NCI-H460 (cell line): Measurements from ENCODE around the gene HBD. TPM values are rescaled to one million over a fixed set of nuclear protein-coding genes. Genes with fewer than 3 reads are reported as not detected.

ENCODE experiments used
- DNase-seq: peaks from one replicate; pipeline ENCODE4 v3.0.0-alpha.2; 2016; ENCODE audit warnings: low read depth; ENCODE audit errors: extremely low read depth
- total RNA-seq: library from RNA; depleted of rRNA; stranded (reverse); fragments of >200 nt; shearing (Covaris generic); gene quantifications from 2 replicates; pipeline ENCODE4 v1.2.3, GENCODE V29; 2014

HBD gene
- total RNA-seq, 1 experiment from 2014 or later = not detected

DNA sequence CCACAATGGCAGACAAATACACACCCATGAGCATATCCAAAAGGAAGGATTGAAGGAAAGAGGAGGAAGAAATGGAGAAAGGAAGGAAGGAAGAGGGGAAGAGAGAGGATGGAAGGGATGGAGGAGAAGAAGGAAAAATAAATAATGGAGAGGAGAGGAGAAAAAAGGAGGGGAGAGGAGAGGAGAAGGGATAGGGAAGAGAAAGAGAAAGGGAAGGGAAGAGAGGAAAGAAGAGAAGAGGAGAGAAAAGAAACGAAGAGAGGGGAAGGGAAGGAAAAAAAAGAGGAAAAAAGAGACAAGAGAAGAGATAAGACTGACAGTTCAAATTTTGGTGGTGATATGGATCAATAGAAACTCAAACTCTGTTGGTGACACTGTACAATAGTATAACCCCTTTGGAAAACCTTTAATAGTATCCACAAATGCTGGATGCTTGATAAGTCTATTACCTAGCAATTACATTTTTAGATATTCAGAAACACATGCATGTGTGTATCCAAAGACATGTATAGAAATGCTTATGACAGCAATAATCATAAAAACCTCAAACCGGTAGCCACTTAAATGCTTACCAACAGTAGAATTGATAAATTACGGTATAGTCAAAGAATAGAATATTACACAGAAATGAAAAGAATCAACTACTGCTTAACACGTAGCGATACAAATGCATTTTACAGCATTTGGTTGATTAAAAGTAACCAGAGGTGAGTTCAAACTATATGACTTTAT is 1.2 kb upstream of the HBD start:
- no peak for DNase-seq

DNA sequence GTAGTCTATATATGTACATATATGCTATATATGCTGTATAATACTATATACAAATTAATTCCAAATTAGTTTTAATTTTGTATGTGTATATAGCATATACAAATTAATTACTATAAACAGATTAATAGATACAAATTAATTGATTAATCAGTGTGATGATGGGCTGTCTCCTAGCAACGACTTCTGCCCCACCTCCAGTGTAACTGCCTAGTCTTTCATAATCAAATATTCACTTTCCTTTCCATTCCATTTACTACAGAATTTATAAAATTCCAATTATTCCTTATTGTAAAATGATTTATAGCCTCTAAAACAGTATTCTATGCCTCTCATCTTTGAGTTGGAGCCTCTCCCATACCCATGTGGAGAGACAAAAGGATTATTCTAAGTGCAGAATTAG is 976 bp downstream of the HBD start:
- DNase-seq = no peak

DNA sequence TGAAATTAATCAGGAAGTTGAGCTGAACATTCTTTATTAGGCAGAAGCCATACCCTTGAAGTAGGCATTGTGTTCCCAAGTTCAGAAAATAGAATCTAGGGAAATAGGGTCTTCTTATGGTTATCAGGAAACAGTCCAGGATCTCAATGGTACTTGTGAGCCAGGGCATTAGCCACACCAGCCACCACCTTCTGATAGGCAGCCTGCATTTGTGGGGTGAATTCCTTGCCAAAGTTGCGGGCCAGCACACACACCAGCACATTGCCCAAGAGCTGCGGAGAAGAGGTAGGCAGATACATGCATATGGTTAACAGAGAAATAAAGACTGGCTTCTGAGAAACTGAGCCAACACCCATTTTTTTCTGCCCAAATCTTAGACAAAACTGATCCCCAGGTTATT is 1.5 kb downstream of the HBD start:
- no peak for DNase-seq

DNA sequence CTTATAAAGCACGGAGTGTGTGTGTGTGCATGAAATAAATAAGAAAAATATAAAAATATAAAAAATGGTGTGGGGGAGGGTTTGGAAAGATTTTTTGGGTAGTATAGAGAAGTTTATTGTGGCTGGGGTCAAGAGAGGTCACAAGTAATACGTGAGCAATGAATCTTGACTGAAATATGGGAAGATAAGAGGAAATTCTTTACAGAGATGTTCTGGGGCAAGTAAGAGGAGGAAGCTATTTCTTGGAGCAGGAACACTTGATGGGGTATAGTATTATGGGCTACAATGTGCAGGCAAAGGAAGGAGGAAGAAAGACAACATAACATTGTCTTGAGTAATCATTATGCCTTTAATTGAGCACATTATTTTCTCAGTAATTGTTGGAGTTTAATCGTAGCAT is 2.1 kb downstream of the HBD start:
- no peak for DNase-seq

DNA sequence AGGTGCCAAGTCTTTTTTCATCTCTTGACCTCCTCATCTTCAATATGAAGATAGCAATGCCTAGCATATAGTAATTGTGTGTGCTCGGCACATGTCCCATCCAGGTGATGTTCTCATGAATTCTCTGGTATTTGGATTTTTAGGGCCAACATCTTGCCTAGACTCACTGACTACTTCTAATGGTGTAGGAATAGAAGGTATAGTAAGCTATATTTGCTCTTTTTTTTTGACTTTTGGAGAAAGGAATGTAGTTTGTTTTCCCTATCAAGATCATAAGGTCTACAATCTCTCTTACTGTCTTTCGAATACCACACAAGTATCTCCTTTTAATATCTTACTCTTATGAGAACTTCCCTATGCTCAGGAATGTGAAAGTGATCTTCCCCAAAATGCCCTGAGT is 3.2 kb downstream of the HBD start:
- no peak for DNase-seq

DNA sequence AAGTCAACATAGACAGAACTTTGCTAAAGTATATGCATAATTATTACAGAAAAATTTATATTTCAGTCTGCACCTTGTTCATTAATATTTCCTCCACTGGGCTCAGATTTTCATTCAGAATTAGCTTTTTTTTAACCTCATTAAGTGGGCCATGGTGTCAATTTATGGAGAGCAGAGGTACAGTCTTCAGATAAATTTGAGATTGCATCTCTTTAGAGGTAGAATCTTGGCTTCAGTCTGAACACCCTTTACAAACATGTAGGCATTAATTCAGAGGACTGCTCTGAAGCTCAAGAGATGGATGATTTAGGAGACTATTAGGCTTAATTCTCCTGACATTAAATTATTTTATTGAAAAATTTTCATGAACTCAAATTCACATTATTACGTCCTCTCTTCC is 4.0 kb downstream of the HBD start:
- no peak for DNase-seq

DNA sequence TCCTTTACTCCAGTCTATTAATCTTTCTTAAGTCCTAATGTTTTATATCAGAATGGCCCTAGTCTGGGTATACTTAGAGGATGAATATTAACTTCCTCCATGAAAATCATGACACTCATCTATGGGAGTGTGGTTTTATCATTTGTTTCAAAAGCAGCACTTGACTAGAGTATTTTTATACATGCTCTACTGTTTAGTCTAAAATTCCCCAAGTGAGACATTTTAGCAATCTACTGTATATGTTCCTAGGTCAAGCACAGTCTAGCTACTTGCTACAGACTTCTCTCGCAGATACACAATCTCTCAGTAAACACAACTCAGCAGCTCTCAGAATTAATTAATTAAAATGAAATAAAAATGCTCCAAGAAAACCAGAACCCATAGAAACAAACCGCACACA is 4.5 kb downstream of the HBD start:
- no peak for DNase-seq

DNA sequence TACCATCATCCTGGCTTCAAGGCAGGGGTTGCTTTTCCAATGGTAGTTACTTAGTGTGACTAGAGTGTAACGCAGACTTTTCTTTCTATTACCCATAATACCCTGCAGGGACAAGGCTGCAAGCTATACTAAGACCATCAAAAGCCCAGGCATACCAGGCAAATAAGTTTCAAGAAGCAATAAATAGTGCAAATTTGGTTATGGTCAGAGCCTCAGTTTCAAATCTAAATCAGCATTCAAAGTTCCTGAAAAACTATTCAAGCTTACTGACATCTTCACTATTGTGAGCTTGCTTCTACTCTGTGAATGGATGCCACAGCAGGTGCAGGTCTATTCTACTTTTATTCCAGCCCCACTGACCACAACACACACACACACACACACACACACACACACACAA is 4.9 kb downstream of the HBD start:
- DNase-seq = no peak

DNA sequence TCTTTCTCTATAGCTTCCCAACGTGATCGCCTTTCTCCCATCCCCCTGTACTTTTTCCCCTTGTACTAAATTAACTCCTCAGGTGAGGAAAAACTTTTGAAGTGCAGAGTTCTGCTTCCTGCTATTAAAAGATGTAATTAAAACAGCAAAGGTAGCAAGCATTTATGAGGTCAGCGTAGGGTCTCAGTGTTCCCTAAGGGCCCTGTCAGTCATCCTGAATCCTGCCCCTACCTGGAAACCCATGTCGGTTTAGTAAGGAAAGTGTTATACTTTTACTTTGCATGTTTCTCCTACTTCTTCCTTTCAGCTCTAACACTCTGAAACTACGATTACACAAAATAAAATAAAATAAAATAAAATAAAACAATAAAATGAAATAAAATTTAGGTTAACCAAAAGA is 6.2 kb downstream of the HBD start:
- DNase-seq = no peak

DNA sequence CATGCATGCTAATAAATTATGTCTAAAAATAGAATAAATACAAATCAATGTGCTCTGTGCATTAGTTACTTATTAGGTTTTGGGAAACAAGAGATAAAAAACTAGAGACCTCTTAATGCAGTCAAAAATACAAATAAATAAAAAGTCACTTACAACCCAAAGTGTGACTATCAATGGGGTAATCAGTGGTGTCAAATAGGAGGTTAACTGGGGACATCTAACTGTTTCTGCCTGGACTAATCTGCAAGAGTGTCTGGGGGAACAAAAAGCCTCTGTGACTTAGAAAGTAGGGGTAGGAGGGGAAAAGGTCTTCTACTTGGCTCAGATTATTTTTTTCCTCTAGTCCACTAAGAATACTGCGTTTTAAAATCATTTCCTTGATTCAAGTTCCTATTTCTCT is 6.6 kb downstream of the HBD start:
- DNase-seq = no peak

DNA sequence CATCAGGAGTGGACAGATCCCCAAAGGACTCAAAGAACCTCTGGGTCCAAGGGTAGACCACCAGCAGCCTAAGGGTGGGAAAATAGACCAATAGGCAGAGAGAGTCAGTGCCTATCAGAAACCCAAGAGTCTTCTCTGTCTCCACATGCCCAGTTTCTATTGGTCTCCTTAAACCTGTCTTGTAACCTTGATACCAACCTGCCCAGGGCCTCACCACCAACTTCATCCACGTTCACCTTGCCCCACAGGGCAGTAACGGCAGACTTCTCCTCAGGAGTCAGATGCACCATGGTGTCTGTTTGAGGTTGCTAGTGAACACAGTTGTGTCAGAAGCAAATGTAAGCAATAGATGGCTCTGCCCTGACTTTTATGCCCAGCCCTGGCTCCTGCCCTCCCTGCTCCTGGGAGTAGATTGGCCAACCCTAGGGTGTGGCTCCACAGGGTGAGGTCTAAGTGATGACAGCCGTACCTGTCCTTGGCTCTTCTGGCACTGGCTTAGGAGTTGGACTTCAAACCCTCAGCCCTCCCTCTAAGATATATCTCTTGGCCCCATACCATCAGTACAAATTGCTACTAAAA is 7.5 kb downstream of the HBD start, which contains the start of gene HBB:
TSS of gene HBB (minus strand) at position 340 of the 579 bp plus-strand sequence. CDS start at position 290, 50 bp downstream.
- DNase-seq = no peak

DNA sequence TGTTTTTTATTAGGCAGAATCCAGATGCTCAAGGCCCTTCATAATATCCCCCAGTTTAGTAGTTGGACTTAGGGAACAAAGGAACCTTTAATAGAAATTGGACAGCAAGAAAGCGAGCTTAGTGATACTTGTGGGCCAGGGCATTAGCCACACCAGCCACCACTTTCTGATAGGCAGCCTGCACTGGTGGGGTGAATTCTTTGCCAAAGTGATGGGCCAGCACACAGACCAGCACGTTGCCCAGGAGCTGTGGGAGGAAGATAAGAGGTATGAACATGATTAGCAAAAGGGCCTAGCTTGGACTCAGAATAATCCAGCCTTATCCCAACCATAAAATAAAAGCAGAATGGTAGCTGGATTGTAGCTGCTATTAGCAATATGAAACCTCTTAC is 8.8 kb downstream of the HBD start:
- DNase-seq = no peak

DNA sequence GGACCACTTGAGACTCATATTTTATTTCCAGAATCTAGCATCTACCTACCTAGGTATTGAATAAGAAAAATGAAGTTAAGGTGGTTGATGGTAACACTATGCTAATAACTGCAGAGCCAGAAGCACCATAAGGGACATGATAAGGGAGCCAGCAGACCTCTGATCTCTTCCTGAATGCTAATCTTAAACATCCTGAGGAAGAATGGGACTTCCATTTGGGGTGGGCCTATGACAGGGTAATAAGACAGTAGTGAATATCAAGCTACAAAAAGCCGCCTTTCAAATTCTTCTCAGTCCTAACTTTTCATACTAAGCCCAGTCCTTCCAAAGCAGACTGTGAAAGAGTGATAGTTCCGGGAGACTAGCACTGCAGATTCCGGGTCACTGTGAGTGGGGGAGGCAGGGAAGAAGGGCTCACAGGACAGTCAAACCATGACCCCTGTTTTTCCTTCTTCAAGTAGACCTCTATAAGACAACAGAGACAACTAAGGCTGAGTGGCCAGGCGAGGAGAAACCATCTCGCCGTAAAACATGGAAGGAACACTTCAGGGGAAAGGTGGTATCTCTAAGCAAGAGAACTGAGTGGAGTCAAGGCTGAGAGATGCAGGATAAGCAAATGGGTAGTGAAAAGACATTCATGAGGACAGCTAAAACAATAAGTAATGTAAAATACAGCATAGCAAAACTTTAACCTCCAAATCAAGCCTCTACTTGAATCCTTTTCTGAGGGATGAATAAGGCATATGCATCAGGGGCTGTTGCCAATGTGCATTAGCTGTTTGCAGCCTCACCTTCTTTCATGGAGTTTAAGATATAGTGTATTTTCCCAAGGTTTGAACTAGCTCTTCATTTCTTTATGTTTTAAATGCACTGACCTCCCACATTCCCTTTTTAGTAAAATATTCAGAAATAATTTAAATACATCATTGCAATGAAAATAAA is 9.5 kb downstream of the HBD start:
- DNase-seq = no peak

DNA sequence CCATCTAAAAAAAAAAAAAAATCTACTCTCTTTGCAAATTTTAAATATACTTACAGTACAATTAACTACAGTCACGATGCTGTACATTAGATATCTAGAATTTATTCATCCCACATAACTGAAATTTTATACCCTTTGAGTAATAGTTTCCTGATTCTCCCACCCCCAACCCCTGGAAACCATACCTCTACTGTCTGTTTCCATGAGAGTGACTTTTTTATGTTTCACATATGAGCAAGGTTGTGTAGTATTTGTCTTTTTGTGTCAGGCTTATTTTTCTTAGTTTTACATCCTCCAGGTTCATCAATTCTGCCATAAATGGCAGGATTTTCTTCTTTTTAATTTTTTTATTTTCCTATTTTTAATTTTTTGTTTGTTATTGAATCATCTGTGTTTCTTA is 10.6 kb downstream of the HBD start:
- no peak for DNase-seq

DNA sequence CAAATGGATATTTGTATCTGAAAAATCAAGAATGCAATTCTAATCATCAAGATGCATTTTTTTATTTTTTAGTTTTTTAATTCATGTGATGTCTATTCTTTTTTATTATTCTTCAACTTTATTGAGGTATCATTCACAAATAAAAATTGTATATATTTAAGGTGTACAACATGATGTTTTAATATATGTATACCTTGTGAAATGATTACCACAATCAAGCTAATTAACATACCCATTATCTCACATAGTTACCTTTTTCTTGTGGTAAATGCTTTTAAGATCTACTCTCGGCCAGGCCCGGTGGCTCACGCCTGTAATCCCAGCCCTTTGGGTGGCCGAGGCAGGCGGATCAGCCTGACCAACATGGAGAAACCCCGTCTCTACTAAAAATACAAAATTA is 11.1 kb downstream of the HBD start:
- DNase-seq = no peak

DNA sequence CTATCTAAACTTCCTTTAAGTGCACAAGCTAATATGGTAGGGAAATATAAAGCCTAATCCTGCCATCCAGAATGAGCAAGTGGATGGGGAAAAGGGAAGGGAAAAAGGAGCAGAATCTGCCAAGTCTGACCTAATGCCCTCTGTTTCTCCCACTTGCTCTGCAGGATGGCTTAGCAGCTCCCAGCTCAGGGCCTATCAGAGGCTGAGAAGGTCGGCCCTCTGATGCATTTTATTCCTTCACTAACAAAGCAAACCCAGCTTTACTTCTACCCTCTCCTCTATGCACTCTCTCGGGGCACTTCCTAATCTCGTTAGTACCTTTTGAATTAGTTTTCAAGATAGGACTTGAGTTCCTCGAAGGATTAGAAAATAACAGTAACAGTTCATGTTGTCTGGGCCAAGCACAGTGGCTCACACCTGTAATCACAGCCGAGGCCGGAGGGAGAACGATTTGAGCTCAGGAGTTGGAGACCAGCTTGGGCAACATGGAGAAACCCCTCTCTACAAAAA is 23.9 kb downstream of the HBD start:
- DNase-seq = no peak

DNA sequence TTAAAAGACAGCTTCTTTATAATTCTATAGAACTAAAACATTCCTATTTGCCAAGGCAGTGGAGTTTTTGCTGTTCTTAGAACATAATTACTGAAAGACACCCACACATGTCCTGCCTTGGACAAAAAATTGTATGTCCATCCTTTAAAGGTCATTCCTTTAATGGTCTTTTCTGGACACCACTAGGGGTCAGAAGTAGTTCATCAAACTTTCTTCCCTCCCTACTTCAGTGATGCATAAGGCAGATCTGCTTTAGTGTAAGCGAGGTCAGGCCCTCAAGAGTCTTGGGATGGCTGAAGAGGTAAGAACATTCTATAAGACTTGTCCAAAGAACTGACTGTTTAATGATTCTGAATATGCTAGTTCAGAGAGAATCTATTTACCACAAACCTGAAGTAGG is 29.5 kb downstream of the HBD start:
- DNase-seq = peak; percentile 62

DNA sequence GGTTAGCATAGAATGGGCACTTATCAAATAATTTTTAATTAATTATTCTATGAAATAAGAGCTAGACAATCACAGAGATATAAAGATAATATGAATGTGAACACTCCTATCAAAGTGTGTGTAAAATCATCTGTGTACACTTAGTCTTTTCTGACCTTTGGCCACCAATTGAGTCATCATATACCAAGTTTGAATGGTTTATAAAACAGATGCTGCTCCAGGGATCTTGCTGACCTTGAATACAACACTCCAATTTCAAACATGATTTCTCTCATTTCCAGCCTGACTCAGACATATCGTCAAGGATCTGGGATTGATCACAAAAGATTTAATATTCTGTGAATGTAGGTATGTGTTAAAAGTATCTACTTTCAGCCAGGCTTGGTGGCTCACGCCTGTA is 30.9 kb downstream of the HBD start:
- DNase-seq = no peak

DNA sequence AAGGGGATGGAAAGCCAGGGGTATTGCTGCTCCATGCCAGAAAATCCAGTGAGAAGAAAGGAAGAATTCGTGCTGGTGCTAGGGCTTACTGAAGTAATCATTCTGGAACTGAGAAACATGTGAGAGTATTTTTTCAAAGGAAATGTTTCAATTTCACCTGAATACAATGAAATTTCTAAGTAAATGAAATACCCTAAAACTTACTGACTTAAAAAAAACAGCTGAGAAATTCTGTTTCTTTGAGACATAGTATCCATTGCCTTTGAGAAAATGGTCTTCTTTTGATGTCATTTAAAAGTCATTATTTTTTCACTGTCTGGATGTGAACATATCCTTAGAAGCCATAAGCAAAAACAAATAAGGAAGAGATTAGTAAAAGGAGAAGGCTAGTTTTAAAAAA is 33.7 kb downstream of the HBD start, which contains the start of gene OR51V1:
TSS of gene OR51V1 (minus strand) at position 101 of the 400 bp plus-strand sequence. CDS start at position 101, 0 bp downstream.
- no peak for DNase-seq

DNA sequence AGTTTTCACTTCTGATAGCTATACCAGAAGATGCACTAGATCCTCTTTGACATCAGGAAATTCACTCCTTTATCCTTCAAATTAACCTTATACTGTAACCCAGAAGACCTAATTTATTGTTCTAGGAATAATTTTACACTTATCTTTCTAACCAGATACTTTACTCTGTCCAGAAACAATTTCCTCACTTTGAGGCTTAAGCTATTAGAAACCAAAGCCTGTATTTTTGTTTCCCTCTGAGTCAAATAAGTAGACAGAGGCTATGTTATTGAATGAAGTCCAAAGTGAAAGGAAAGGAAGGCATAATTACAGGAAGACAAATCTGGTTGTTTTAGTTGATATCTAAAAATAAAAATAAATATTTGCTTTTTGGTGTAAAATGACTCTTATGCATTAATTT is 36.0 kb downstream of the HBD start:
- DNase-seq = no peak

DNA sequence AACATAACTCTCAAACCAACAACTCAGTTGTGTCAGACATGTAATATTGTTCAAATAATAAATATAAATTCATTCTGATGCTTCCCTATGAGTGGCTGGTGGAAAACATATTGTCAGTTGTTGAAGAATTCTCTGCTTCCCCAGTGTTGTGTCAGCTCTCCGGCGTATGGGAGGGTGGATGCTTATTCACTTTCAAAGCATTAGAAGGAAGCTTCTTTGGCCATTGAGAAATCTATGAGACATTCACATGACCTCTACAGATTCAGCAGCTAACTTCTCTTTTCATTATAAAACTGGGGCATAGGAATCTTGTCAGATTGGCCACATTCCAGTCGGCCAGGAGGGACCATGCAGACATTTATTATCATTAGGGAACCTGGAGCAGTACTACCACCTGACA is 36.7 kb downstream of the HBD start:
- no peak for DNase-seq
